Right atrium auricular region (tissue), 2 donors: ENCODE data around the gene WSB2. TPM values are rescaled to one million over a fixed set of nuclear protein-coding genes. Genes with fewer than 3 reads are reported as not detected.

Source experiments
- DNase-seq: peaks from one replicate; pipeline ENCODE4 v3.0.0-alpha.2; 2019; ENCODE audit warnings: low spot score
- H3K27ac ChIP-seq, 2 donors: fragments of 200-600 bp; sonication (generic); 1 replicate in 1 of 2; 2 replicates in 1 of 2; pipeline ENCODE4 v1.5.1; 2016 to 2019
- H3K27me3 ChIP-seq, 2 donors: fragments of 200-600 bp; sonication (generic); one replicate each; pipeline versions ENCODE4 v1.5.1 to v1.6.0; 2017 to 2019
- H3K36me3 ChIP-seq: fragments of 200-600 bp; sonication (generic); one replicate; pipeline ENCODE4 v1.5.1; 2016
- H3K4me1 ChIP-seq, 2 donors: fragments of 200-600 bp; sonication (generic); one replicate each; pipeline versions ENCODE4 v1.5.1 to v1.6.0; 2017 to 2019
- H3K4me3 ChIP-seq, 2 donors: fragments of 200-600 bp; sonication (generic); 1 replicate in 1 of 2; 2 replicates in 1 of 2; pipeline ENCODE4 v1.5.1; 2017 to 2019; ENCODE audit warnings: mild to moderate bottlenecking in 1 of 2, moderate library complexity in 1 of 2
- H3K9me3 ChIP-seq, 2 donors: fragments of 200-600 bp; sonication (generic); one replicate each; pipeline ENCODE4 v1.5.1; 2019
- CTCF ChIP-seq, 2 donors: fragments of 200-600 bp; sonication (generic); IDR thresholded peaks; one replicate each; pipeline ENCODE4 v1.5.1; 2019; ENCODE audit warnings: antibody characterized with exemption in 2 of 2
- total RNA-seq, 2 donors: library from RNA; depleted of rRNA; stranded (reverse); fragments of >200 nt; gene quantifications; one replicate each; pipeline ENCODE4 v1.1.0, GENCODE V29; 2016

The WSB2 gene
- total RNA-seq, 2 donors from 2014 or later = 72.3 to 86.3 TPM

GRCh38 chr12:118103201-118103600, 42.2 kb upstream of the WSB2 start:
- H3K27me3 ChIP-seq = no peaks in the 10 kb centered on the region
- H3K9me3 ChIP-seq = no peaks in the 10 kb centered on the region
- no peak for TF ChIP-seq CTCF (IDR thresholded peaks at IDR 0.05)
- peak overlapping the region; percentile 60 to 92 for H3K4me3 ChIP-seq
- no peaks in the 10 kb centered on the region for H3K36me3 ChIP-seq
- peak overlapping the region; percentile 78 to 85 for H3K27ac ChIP-seq
- peaks cover 0 to 10% of the 10 kb centered on the region in 2 donors for H3K4me1 ChIP-seq
- DNase-seq = no peak

GRCh38 chr12:118102609-118103008, 41.6 kb upstream of the WSB2 start:
- Histone ChIP-seq H3K4me1 (peaks cover 0 to 10% of the 10 kb centered on the region in 2 donors), H3K27me3 (no peaks in the 10 kb centered on the region), H3K9me3 (no peaks in the 10 kb centered on the region), H3K4me3 (peak overlapping the region; percentile 60 to 92), H3K27ac (no peak overlapping the region), H3K36me3 (no peaks in the 10 kb centered on the region)
- no peak for TF ChIP-seq CTCF (IDR thresholded peaks at IDR 0.05)
- DNase-seq = no peak

- H3K4me1 ChIP-seq = peaks cover 0 to 10% of the 10 kb centered on the region in 2 donors
- DNase-seq = no peak
- no peak overlapping the region for H3K4me3 ChIP-seq
- no peak overlapping the region for H3K27ac ChIP-seq
- H3K9me3 ChIP-seq = no peaks in the 10 kb centered on the region
- TF ChIP-seq CTCF (IDR thresholded peaks at IDR 0.05) = no peak
- H3K36me3 ChIP-seq = no peaks in the 10 kb centered on the region
- H3K27me3 ChIP-seq = no peaks in the 10 kb centered on the region
These were observed 41.1 kb upstream of the WSB2 start for GRCh38 chr12:118102070-118102469.

- no peaks in the 10 kb centered on the region for H3K27me3 ChIP-seq
- peaks cover 0 to 10% of the 10 kb centered on the region in 2 donors for H3K4me1 ChIP-seq
- H3K27ac ChIP-seq = no peak overlapping the region
- H3K9me3 ChIP-seq = no peaks in the 10 kb centered on the region
- TF ChIP-seq CTCF (IDR thresholded peaks at IDR 0.05) = no peak
- no peaks in the 10 kb centered on the region for H3K36me3 ChIP-seq
- DNase-seq = no peak
- no peak overlapping the region for H3K4me3 ChIP-seq
These were observed 40.1 kb upstream of the WSB2 start for GRCh38 chr12:118101051-118101450.

GRCh38 chr12:118098911-118099671, 38.1 kb upstream of the WSB2 start:
- no peak for TF ChIP-seq CTCF (IDR thresholded peaks at IDR 0.05)
- H3K36me3 ChIP-seq = no peaks in the 10 kb centered on the region
- no peak overlapping the region for H3K27ac ChIP-seq
- H3K9me3 ChIP-seq = no peaks in the 10 kb centered on the region
- no peaks in the 10 kb centered on the region for H3K27me3 ChIP-seq
- DNase-seq = no peak
- peaks cover 0 to 10% of the 10 kb centered on the region in 2 donors for H3K4me1 ChIP-seq
- H3K4me3 ChIP-seq = no peak overlapping the region

GRCh38 chr12:118098401-118098800, 37.4 kb upstream of the WSB2 start:
- DNase-seq = no peak
- no peak for TF ChIP-seq CTCF (IDR thresholded peaks at IDR 0.05)
- no peaks in the 10 kb centered on the region for H3K27me3 ChIP-seq

More at GRCh38 chr12:118098401-118098800, 37.4 kb upstream of the WSB2 start:
- no peaks in the 10 kb centered on the region for H3K36me3 ChIP-seq
- no peak overlapping the region for H3K4me3 ChIP-seq
- H3K9me3 ChIP-seq = no peaks in the 10 kb centered on the region
- H3K27ac ChIP-seq = no peak overlapping the region
- peaks cover 0 to 10% of the 10 kb centered on the region in 2 donors for H3K4me1 ChIP-seq
